A172 (cell line): ENCODE measurements around the gene DTWD1. TPM values are rescaled to one million over a fixed set of nuclear protein-coding genes. Genes with fewer than 3 reads are reported as not detected.
A peak's percentile ranks its signal among the peaks of the same experiment; 100 is the strongest.
"Not testable (repeated sequence)": the region's sequence is repeated elsewhere in the genome, so short reads cannot be mapped to it uniquely, and the experiment has no call there.

Experiments used
- DNase-seq: peaks from one replicate; pipeline ENCODE4 v3.0.0-alpha.2; 2015; ENCODE audit warnings: low spot score
- total RNA-seq: library from RNA; depleted of rRNA; stranded (reverse); fragments of >200 nt; shearing (Covaris generic); gene quantifications from 2 replicates; pipeline ENCODE4 v1.2.3, GENCODE V29; 2014; rRNA removed

DTWD1 gene
- total RNA-seq: 25.3 and 35.0 TPM in 2 replicates

- DNase-seq: peak; percentile 94
Measured at GRCh38 chr15:49620658-49621368, at the start of gene DTWD1, which contains the start of gene FAM227B. DTWD1 (plus strand) TSS chr15:49621048; CDS start chr15:49625168, 4,120 bp downstream. FAM227B (minus strand) TSS chr15:49620818; CDS start chr15:49615171, 5,647 bp downstream.

GRCh38 chr15:49573421-49573820 is 47.4 kb upstream of the DTWD1 start:
- DNase-seq: no peak

- DNase-seq: no peak
Measured at GRCh38 chr15:49589030-49589429, 31.8 kb upstream of the DTWD1 start.

GRCh38 chr15:49592829-49593316 is 28.0 kb upstream of the DTWD1 start:
- DNase-seq: not testable (repeated sequence)

- DNase-seq: no peak
Measured at GRCh38 chr15:49604625-49605409, 16.0 kb upstream of the DTWD1 start.

- no peak for DNase-seq
Measured at GRCh38 chr15:49605588-49605987, 15.3 kb upstream of the DTWD1 start.

GRCh38 chr15:49606594-49606993 is 14.3 kb upstream of the DTWD1 start:
- DNase-seq: no peak

GRCh38 chr15:49610157-49610918 is 10.5 kb upstream of the DTWD1 start:
- no peak for DNase-seq

GRCh38 chr15:49612240-49612639 is 8.6 kb upstream of the DTWD1 start:
- DNase-seq: not testable (repeated sequence)

- no peak for DNase-seq
Measured at GRCh38 chr15:49619226-49619625, 1.6 kb upstream of the DTWD1 start.

- no peak for DNase-seq
Measured at GRCh38 chr15:49620199-49620598, 649 bp upstream of the DTWD1 start.

- DNase-seq: no peak
Measured at GRCh38 chr15:49621401-49621811, 558 bp downstream of the DTWD1 start.

- DNase-seq: no peak
Measured at GRCh38 chr15:49621887-49622286, 1.0 kb downstream of the DTWD1 start.

GRCh38 chr15:49622561-49622960 is 1.7 kb downstream of the DTWD1 start:
- DNase-seq: no peak

- peak; percentile 33 for DNase-seq
Measured at GRCh38 chr15:49624056-49624455, 3.2 kb downstream of the DTWD1 start.

GRCh38 chr15:49625460-49626036 is 4.7 kb downstream of the DTWD1 start:
- no peak for DNase-seq

GRCh38 chr15:49627407-49627877 is 6.6 kb downstream of the DTWD1 start:
- peak; percentile 88 for DNase-seq

GRCh38 chr15:49628379-49628778 is 7.5 kb downstream of the DTWD1 start:
- DNase-seq: no peak

GRCh38 chr15:49637857-49638256 is 17.0 kb downstream of the DTWD1 start:
- DNase-seq: no peak

- DNase-seq: no peak
Measured at GRCh38 chr15:49644364-49644794, 23.5 kb downstream of the DTWD1 start.

GRCh38 chr15:49645277-49645676 is 24.4 kb downstream of the DTWD1 start:
- DNase-seq: no peak
